Fibroblast of villous mesenchyme (primary cell): ENCODE results near the gene FCAMR. TPM values are rescaled to one million over a fixed set of nuclear protein-coding genes. Genes with fewer than 3 reads are reported as not detected.
A peak's percentile ranks its signal among the peaks of the same experiment; 100 is the strongest.

Source experiments
- DNase-seq: peaks from one replicate; pipeline ENCODE4 v3.0.0-alpha.2; 2010; ENCODE audit warnings: low read depth
- H3K4me3 ChIP-seq: 2 replicates; pipeline ENCODE4 v1.5.1; 2011; ENCODE audit warnings: low read depth, mild to moderate bottlenecking, low read length
- total RNA-seq: library from RNA; depleted of rRNA; stranded (reverse); fragments of >200 nt; gene quantifications from 2 replicates; pipeline ENCODE4 v1.2.3, GENCODE V29; 2012
- TF ChIP-seq, protein P1 (sequence below): IDR thresholded peaks from 2 replicates; pipeline ENCODE4 v1.5.1; 2012; ENCODE audit warnings: low read depth, mild to moderate bottlenecking, low read length; ENCODE audit not compliant: insufficient read depth

Gene FCAMR
- total RNA-seq, 1 donor: not detected

DNA sequence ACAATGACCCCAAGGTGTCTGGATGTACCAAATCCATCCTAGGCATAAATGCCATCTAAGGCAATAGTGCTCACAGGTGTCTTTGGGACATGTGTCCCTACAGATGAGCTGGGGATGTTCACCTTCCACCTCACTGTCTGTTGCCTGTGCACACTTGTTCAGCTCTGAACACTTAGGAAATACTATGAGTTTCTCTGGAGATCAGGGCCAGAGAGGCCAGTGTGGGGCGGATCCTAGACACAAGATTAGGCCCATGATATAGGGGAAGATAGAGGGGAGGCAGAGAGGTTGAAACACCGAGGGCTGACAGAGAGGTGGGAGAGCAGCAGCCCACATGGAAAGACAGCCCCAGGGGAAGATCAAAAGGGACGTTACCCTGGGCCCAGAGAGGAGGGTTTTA is 36.7 kb upstream of the FCAMR start:
- TF ChIP-seq, protein P1, sequence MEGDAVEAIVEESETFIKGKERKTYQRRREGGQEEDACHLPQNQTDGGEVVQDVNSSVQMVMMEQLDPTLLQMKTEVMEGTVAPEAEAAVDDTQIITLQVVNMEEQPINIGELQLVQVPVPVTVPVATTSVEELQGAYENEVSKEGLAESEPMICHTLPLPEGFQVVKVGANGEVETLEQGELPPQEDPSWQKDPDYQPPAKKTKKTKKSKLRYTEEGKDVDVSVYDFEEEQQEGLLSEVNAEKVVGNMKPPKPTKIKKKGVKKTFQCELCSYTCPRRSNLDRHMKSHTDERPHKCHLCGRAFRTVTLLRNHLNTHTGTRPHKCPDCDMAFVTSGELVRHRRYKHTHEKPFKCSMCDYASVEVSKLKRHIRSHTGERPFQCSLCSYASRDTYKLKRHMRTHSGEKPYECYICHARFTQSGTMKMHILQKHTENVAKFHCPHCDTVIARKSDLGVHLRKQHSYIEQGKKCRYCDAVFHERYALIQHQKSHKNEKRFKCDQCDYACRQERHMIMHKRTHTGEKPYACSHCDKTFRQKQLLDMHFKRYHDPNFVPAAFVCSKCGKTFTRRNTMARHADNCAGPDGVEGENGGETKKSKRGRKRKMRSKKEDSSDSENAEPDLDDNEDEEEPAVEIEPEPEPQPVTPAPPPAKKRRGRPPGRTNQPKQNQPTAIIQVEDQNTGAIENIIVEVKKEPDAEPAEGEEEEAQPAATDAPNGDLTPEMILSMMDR: no peak
- DNase-seq: no peak
- H3K4me3 ChIP-seq: no peak overlapping the region

DNA sequence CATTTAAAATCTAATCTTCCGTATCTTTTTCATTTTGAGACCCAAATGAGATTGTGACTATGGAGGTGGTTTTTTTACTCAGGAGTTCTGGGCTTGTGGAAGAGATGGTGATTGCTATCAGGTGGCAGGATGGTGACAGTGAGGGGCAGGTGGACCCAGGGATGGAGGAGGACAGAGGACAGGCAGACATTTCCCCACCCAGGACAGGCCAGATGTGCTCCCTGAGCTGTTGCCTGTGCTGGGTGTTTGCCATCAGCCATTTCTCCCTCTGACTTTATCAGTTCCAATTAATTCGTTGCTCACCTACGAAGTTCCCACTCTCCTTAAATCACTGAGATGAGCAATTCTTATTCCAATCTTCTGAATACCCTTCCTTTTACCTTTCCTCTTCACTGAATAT is 35.8 kb upstream of the FCAMR start:
- no peak for DNase-seq
- TF ChIP-seq, protein P1: no peak
- H3K4me3 ChIP-seq: no peak overlapping the region

DNA sequence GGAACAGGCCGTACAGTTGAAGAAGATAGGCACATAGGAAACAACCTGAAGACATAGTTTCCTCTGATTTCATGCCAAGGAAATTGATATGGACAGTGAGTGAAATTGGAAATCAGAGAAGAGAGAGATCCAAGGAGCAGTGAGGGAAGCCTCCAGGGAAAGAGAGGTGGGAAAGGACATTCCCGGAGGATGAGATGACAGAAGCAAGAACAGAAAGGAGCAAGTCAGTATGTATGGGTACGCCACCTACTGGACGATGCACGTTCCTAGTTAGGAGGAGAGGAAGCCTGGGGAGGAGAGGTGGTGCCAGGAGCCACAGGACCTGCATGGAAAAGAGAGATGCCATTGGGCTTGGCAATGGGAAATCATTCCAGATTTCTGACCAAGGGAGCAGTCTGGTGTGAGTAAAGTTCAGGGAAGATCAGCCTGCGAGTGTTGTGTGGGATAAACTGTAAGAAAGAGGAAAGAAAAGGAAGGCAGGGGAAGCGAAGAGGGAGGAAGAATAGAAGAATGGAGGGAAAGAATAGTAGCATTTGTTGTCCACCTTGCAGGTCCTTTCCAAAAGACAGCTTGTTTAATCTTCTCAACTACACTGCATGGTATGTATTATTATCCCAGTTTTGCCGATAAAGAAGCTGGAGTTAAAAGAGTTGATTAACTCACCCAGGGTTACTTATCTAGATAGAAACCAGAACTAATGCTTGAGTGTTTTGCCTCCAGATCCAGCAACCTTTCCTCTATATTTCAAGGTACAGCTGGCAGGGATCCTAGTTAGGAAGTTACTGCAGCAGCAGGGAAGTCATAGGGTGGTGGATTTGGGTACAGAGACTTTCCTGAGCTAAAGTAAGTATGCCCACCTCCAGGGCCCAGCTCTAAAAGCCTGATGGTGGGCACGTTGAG is 34.9 kb upstream of the FCAMR start:
- DNase-seq: peak; percentile 64
- H3K4me3 ChIP-seq: no peak overlapping the region
- TF ChIP-seq, protein P1: peak; percentile 89

DNA sequence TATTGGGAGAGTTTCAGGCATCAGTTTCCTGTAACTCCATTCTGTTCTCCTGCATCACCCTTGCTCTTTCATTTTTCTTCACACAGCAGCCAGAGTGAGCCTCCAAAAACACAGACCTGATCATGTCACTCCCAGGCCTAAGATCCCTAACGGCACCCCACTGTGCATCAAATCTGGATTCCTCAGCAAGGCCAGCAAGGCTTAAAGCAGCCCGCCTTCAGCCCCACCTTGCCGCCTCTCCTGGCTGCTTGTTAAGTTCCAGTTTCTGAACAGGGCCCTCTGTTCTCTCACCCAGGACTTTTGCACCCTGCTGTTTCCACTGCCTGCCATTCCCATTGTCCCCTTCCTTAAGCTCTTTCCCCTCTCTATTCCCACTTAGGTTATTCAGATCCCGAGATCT is 33.0 kb upstream of the FCAMR start:
- TF ChIP-seq, protein P1: no peak
- no peak for DNase-seq
- no peak overlapping the region for H3K4me3 ChIP-seq

DNA sequence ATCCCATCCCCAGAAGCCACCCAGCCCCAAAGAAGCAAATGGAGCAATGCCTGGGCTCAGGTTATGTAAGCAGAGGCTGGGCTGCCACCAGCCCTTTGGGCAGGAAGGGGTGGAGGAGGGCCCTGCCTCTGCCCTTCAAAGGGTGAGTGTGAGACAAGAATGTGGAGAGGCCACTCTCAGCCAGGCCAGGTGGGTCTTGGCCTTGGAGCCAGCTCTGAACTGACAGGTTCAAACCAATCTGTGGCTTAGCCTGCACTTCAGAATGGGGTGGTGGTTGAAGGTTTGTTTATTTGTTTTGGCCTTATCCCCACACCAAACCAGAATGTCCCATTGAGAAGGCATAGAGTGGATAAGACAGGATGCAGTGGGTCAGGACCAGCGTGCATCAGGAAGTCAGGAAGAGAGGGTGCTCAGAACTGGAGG is 32.5 kb upstream of the FCAMR start:
- H3K4me3 ChIP-seq: no peak overlapping the region
- TF ChIP-seq, protein P1: no peak
- no peak for DNase-seq

- TF ChIP-seq, protein P1: no peak
- DNase-seq: no peak
- no peak overlapping the region for H3K4me3 ChIP-seq
These were observed 31.4 kb upstream of the FCAMR start for GRCh38 chr1:207001492-207002245.
